HG03196 (cell line): ENCODE results near the gene PRPF6.
"Not testable (repeated sequence)": the region's sequence is repeated elsewhere in the genome, so short reads cannot be mapped to it uniquely, and the experiment has no call there.

Experiments
- ATAC-seq: cut with Tn5 transposase; IDR thresholded peaks from one replicate; pipeline ENCODE4 v1.9.1; 2021; ENCODE audit not compliant: unreplicated experiment

PRPF6 gene

DNA sequence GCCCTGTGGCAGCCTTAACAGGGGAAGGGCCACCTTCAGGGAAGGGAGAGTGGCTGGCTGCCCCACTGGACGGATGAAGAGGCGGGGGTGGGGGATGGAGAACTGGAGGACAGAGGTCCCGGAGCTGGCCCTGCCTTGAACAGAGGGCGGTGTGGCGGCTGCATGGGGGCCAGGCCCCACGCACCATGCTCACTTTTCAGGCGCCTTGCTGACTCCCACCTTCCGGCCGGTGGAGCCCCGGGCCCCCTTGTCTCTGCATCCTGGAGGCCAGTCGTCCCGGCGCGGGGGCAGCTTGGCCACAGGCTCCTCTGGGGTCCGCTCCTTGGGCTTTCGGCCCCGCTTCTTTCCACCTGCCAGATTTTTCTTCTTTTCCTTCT lies 21.2 kb upstream of the PRPF6 start:
- ATAC-seq, result no peak

DNA sequence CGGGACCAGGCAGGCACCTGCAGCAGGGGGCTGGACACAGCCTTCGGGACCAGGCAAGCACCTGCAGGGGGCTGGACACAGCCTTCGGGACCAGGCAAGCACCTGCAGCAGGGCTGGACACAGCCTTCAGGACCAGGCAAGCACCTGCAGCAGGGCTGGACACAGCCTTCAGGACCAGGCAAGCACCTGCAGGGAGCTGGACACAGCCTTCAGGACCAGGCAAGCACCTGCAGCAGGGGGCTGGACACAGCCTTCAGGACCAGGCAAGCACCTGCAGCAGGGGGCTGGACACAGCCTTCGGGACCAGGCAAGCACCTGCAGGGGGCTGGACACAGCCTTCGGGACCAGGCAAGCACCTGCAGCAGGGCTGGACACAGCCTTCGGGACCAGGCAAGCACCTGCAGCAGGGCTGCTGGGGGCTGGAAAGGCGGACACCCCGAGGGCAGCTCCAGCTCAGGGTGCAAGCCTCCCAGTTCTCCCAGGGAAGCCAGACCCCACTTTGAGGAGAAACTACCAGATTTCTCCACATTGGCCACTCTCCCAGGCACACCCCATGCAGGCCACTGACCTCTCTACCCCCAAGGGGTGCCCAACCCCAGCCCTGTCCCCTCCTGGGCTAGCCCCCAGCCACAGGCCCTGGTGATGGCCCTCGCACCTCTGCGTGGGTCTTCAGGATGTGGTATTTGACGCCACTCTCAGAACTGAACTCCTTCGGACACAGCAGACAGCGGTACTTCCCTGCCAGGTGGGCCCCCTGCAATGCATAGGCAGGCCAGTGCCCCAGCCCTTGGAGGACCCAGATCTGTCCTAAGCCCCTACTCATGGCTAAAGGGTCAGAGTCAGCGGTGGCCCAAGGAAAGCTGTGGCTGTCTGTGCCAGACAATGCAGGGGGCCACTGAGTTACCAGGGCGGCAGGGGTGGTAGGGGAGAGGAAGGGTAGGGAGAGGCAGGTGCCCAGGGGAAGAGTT lies 20.0 kb upstream of the PRPF6 start:
- ATAC-seq, result not testable (repeated sequence)

DNA sequence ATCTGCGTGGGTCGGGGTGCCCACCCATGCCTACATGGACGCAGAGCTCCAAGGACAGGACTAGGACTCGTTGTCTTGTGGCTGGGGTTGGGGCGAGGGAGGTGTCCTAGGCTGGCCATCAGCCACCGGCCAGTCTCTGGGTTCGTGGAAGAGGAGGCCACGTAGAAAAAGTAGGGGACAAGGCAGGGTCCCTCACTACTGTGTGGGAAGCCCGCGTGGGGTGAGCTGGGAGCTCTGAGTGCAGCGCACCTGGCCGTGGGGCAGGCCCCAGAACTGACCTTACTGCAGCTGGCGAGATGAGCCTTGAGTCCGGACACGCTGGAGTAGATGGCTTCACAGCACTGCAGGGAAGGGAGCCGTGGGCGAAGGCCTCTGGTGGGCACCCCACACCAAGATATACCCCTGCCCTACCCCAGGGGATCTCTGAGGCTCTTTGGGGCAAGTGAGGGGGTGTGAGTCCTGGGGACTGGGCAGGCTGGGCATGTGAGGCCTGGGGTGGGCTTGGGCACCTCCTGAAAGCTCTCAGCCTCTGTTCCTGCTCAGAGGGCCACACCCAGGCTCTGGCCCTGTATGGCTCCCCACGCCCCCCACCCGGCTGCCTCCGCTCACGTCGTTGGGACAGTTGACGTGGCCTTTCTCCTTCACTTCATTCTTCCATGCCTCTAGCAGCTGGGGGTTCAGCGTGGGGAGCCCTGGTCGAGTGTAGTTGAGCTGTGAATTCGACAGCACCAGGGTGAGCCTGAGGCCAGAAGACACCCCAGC lies 19.1 kb upstream of the PRPF6 start:
- ATAC-seq, result no peak

- ATAC-seq, result no peak
These were observed 18.2 kb upstream of the PRPF6 start for GRCh38 chr20:63962426-63963347.

DNA sequence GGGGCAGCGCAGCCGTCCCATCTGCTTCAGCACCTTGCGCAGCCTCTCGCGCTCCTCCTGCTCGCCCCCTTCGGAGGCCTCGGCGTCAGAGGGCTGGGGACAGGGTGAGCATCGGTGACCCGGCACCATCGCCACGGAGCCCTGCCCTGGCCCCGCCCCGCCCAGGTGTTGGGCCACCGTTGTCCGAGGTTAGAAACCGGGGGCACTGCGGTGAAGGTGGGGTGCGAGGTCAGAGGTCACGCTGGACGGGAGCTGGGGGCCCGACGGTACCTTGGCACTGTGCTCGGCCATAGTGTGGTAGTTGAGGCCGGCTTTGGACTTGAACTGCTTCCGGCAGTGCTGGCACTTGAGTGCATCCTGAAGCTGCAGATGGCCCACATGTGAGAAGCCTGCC lies 17.6 kb upstream of the PRPF6 start:
- no peak for ATAC-seq

DNA sequence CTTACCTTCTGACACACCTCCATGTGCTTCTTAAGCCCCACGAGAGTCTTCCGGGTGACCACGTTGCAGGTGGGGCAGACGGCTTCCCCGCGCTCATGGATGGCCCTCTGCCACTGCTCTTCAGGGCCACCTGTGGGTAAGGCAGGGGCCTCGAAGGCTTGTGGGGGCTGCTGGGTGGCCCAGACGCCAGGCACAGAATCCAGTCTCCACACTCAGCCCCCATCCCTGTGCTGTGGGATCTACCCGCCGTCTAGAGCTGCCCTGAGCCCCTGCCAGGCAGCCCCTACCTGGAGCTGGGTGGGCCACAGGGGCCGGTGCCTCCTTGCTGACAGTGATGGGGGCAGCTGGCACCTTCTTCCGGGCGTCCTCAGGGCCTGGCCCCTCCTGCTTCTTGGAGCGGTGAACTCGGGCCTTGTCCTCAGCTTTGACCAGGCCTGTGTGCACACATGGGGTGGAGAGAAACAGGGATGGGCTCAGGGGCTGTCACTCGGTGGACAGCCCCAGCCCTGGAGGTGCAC lies 17.1 kb upstream of the PRPF6 start:
- ATAC-seq, result no peak

DNA sequence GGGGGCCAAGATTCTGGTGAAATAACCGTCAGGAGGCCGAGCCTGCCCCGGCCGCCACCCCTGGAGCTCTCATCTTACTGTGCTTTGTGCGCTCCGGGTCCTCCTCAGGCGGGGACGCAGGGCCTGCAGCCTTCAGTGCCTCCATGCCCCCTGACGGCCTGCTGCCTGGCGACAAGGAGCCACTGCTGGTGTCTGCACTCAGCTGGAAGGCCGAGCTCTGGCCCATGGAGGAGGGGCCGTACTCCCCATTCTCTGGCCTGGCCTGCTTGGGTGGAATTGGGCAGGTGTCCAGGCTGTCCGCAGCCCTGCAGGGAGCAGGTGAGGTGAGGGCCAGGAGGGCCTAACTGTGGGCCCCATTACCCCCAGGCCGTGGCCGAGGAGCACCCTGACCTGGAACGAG lies 16.5 kb upstream of the PRPF6 start:
- no peak for ATAC-seq

DNA sequence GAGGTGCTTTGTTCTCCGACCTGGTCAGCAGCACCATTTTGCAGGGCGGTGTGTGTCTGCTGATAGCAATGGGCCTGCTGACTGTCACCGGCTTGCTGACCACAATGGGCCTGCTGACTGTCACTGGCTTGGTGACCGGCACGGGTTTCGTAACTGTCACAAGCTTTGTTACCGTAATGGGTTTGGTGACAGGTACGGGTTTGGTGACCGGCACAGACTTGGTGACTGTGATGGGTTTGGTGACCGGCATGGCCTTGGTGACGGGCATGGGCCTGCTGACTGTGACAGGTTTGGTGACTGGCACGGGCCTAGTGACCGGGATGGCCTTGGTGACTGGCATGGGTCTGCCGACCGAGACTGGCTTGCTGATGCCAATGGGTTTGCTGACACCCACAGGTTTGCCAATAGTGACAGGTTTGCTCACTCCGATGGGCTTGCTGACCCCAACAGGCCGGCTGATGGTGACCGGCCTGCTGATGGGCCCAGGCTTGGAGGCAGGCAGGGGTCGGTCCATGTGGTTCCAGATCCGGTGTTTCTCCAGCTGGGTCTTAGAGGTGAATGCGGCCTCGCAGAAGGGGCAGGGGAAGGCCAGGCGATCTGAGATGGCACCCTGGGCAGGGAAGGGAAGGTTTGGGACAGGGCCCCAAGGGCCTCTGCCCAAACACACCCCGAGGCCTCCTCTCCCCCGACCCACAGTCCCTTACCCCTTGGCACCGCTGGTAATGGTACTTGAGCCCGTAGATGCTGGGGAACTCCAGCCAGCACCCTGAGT lies 14.6 kb upstream of the PRPF6 start:
- no peak for ATAC-seq

DNA sequence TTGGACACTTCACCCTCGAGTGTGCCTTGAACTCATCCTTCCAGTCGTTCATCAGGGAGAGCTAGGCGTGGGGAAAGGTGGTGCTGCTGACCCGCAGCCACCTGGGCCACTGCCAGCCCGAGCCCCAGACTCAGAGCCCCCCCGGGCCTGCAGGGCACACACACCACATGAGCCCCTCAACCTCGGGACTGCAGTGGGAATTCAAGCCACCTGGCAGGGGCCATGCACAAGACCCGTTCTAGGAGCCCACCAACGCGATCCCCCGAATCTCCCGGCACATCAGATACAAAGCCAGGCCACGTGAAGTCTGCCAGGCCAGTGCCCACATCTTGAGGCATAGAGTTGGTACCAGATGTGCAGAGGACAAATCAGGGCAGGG lies 14.0 kb upstream of the PRPF6 start:
- no peak for ATAC-seq

- ATAC-seq, result no peak
These were observed 13.4 kb upstream of the PRPF6 start for GRCh38 chr20:63967330-63968135.

- no peak for ATAC-seq
These were observed 12.6 kb upstream of the PRPF6 start for GRCh38 chr20:63968136-63968927.

DNA sequence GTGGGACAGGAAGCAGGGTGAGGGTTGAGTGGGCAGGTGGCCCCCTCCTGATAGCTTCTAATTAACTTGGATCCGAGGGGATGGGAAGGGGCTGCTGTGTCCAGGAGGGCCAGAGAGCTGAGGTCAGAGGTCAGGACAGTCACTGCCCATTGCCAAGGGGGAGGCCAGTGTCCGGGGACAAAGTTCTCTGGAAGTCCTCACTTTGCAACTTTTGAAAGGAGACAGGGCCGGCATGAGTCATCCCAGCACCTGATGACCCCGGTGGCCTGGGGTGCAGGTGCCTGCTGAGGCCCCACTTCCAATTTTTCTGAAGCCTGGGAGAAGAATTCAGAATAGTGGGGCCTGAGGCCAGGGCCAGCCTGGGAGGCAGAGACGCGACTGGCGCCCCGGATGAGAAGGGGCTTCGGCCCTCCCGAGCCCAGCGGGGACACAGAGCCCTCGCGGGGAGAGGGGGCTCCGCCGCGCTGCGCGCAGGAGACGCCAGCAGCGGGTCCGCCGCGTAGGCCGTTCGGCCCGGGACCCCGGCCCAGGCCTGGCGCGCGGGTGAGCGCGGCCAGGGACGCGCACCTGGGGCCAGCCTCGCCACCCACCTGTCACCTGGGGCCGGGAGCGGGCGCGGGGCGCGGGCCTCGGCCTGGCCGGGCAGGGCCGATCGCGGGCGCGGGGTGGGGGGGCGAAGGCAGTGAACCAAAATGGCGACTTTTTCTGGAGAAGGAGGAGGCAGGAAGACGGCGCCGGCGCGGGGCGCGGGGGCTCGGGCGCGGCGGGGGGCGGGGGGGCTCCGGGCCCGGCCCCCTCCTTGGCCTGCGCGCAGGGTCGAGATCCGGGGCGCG lies 11.8 kb upstream of the PRPF6 start:
- no peak for ATAC-seq

- no peak for ATAC-seq
These were observed 10.9 kb upstream of the PRPF6 start, which contains the start of gene ZNF512B for GRCh38 chr20:63969838-63970713. Gene ZNF512B, minus strand, starts transcription at chr20:63969930. Its CDS starts 1,980 bp downstream, at chr20:63967950.

DNA sequence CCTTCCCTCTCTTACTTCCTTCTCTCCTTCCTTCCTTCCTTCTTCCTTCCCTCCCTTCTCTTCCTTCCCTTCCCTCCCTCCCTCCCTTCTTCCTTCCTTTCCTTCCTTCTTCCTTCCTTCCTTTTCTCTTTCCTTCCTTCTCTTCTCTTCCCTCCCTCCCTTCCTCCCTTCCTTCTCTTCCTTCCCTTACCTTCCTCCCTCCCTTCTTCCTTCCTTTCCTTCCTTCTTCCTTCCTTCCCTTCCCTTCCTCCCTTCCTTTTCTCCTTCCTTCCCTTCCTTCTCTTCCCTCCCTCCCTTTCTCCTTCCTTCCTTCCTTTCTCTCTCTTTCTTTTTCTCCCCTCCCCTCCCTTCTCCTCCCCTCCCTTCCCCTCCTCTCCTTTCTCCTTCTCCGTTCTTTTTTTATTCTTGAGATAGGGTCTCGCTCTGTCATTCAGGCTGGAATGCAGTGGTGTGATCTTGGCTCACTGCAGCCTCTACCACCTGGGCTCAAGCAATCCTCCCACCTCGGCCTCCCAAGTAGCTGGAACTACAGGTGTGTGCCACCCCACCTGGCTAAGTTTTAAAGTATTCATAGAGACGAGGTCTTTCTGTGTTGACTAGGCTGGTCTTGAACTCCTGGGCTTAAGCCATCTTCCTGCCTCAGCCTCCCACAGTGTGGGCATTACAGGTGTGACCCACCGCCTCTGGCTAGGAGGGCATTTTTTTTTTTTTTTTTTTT lies 10.1 kb upstream of the PRPF6 start:
- ATAC-seq, result no peak

DNA sequence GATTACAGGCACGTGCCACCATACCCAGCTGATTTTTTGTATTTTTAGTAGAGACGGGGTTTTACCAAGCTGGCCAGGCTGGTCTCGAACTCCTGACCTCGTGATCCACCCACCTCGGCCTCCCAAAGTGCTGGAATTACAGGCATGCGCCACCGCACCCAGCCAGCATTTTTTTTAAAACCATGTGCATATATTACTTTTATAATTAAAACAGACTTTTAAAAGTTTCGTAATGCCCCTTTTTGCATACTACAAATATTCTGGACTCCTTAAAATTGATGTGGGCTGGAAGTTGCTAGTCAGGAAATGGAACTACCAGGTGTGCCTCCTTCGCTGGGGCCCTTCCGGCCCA lies 9.0 kb upstream of the PRPF6 start:
- not testable (repeated sequence) for ATAC-seq
